22Rv1 (cell line): ENCODE measurements around the gene LRSAM1.
A peak's percentile ranks its signal among the peaks of the same experiment; 100 is the strongest.

ENCODE experiments used
- H3K27ac ChIP-seq: fragments of 450-650 bp; 2 replicates; pipeline ENCODE4 v1.5.1; 2017
- CTCF ChIP-seq: fragments of 450-650 bp; IDR thresholded peaks from 2 replicates; pipeline ENCODE4 v1.5.1; 2017; ENCODE audit warnings: mild to moderate bottlenecking
- ZFX ChIP-seq: fragments of 450-650 bp; IDR thresholded peaks from 2 replicates; pipeline ENCODE4 v1.6.1; 2017; ENCODE audit warnings: antibody characterized with exemption, borderline replicate concordance

Gene LRSAM1

DNA sequence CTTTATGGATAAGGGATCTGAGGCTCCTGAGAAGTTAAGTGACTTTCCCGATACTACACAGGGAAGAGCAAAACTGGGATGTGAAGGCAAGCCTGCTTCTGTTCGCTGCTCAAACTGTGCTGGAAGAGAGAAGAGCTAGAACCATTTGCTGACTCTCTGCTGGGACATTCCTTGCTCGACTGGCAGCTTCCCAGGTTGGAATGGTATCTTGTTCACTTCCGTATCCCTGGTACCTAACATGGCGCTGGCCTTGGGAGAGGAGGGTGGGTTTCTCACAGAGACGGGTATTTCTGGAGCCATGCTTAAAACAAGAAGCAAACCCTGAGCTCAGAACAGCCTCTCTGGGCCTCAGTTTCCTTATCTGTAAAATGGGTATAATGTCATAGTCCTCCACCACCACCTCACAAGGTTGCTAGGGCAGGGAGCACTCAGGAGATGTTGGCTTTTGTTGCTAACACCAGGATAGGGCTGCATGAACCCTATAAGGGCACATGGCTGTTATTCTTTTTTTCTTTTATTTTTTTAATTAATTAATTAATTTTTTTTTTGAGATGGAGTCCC lies 92.7 kb downstream of the LRSAM1 start:
- H3K27ac ChIP-seq = no peak overlapping the region
- TF ChIP-seq CTCF (no peak), ZFX (no peak)

DNA sequence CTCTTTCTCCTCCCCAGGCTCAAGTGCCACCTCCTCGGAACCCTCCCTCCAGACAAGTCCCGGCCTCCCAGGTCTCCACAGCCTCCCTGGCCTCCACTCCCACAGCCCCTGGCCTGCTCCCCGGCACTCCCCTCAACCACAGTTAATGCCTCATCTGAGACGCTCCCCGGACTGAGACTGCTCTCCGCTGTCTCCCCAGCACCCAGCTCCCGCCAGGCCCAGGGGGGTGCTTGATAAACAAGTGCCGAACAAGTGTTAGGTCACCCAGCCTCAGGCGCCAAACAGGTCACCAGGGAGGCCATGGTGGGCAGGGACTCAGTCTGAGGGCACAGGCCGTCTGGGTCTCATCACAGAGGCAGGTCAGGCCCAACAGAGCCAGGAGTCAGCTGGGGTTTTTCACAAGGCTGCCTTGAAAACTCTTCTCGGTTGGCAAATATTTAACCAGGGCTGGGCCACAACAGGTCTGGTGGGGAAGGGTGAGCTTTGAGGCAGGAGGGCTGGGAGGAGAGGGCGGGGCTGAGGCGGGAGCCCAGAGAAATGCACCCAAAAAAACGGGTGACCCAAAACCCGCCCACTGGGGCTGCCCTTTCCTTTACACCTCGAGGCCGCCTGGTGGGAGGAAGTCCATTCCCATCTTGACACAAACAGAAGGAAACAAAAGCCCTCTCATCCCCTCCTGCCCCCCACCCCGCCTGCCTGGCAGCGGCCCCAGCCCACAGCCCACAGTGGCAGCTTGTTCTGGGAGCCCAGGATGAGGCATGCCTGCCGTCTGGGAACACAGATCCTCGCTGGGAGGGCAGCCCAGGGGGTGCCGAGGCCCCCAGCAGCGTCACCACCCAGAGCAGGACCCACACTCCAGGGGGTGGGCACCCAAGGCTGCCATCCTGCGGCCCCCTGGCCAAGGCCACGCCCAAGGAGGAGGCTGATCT lies 94.2 kb downstream of the LRSAM1 start:
- H3K27ac ChIP-seq = peak overlapping the region; percentile 66
- no peak for TF ChIP-seq CTCF
- TF ChIP-seq ZFX = no peak

DNA sequence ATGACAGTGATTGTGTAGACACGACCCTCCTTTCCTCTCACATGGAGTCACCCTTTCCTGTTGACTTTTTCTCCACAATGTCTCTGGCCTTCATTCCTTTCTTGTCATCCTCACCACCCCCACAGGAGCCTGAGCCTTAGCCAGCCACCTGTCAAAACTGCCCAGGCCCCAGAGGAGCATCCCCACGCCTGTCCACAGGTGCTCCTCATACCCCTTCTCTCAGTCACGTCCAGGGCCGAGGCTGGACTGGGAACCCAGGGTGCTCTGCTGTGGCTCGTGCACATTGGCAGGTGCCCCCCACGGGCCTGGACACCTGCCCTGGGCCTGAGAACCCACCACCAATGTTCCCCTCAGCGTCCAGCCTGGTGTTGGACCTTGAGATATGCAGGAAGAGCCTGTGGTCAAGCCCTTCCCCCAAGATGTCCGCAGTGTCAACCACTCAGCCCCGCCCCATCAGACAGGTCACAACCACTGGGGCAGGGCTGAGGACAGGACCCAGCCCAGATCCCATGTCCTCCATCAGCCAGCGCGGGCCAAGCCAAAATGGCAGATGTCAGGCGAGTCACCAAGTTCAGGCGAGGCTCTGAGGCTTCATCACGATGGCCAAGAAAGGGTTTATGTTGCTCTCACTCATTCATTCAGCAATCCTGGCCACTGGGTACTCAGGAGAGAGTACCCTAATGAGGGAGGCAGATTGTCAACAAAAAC lies 95.0 kb downstream of the LRSAM1 start:
- TF ChIP-seq ZFX (no peak), CTCF (no peak)

GRCh38 chr9:127548352-127548881 lies 97.1 kb downstream of the LRSAM1 start:
- no peak overlapping the region for H3K27ac ChIP-seq
- no peak for TF ChIP-seq CTCF
- TF ChIP-seq ZFX = no peak

More for the DNA sequence above, 95.0 kb downstream of the LRSAM1 start:
- peak overlapping the region; percentile 66 for H3K27ac ChIP-seq

GRCh38 chr9:127549218-127549617 lies 97.9 kb downstream of the LRSAM1 start:
- H3K27ac ChIP-seq = no peak overlapping the region
- TF ChIP-seq ZFX = no peak
- TF ChIP-seq CTCF = no peak

- H3K27ac ChIP-seq = no peak overlapping the region
- no peak for TF ChIP-seq ZFX
- TF ChIP-seq CTCF = no peak
Observed at GRCh38 chr9:127549751-127550150, 98.4 kb downstream of the LRSAM1 start.
